ENCODE data around the gene AAK1. TPM values are rescaled to one million over a fixed set of nuclear protein-coding genes. Genes with fewer than 3 reads are reported as not detected.
"Not testable (repeated sequence)": the region's sequence is repeated elsewhere in the genome, so short reads cannot be mapped to it uniquely, and the experiment has no call there.

AAK1 gene
- total RNA-seq, 1 donor from 2014 or later: 20.8 TPM

DNA sequence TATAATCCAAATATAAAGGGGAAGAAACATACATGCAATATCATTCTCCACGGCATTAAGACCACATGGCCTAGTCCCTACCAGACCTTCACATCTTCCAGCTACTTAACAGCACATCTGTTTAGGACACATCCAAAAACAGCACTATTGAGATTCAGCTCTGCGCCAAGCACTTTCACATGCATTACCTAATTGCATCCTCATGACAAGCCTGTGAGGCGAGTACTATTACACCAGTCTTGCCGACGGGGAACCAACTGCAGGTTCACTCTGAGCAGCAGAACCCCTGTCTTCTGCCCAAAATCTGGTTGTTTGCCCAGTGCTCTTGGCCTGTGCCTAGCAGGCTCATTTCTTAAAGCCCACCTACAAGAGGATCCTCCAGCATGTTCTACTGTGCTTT lies 66.7 kb downstream of the AAK1 start:
- peaks cover 4% of the 10 kb centered on the region for H3F3A ChIP-seq (ENCODE audit: low read depth)
- no peaks in the 10 kb centered on the region for H3K27me3 ChIP-seq
- Mint-ChIP-seq H3K36me3 (peaks cover 4% of the 10 kb centered on the region), H3K27ac (no peak overlapping the region), H3K4me1 (peaks cover 30% of the 10 kb centered on the region), H3K27me3 (ENCODE audit: insufficient read depth, low read depth) (no peaks in the 10 kb centered on the region), H3K4me3 (no peak overlapping the region), H3K9me3 (no peaks in the 10 kb centered on the region)
- TF ChIP-seq, protein P1, sequence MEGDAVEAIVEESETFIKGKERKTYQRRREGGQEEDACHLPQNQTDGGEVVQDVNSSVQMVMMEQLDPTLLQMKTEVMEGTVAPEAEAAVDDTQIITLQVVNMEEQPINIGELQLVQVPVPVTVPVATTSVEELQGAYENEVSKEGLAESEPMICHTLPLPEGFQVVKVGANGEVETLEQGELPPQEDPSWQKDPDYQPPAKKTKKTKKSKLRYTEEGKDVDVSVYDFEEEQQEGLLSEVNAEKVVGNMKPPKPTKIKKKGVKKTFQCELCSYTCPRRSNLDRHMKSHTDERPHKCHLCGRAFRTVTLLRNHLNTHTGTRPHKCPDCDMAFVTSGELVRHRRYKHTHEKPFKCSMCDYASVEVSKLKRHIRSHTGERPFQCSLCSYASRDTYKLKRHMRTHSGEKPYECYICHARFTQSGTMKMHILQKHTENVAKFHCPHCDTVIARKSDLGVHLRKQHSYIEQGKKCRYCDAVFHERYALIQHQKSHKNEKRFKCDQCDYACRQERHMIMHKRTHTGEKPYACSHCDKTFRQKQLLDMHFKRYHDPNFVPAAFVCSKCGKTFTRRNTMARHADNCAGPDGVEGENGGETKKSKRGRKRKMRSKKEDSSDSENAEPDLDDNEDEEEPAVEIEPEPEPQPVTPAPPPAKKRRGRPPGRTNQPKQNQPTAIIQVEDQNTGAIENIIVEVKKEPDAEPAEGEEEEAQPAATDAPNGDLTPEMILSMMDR (IDR thresholded peaks at IDR 0.05): no peak
- H3K27ac ChIP-seq: no peak overlapping the region
- no peaks in the 10 kb centered on the region for H3K9me3 ChIP-seq (ENCODE audit: low read depth)
- DNase-seq (ENCODE audit: low spot score): no peak
- H2AFZ ChIP-seq (replicated peaks): no peak overlapping the region
- no peaks in the 10 kb centered on the region for H4K20me1 ChIP-seq (ENCODE audit: low read depth)
- H3K4me2 ChIP-seq: no peak overlapping the region
- H3K9ac ChIP-seq: no peak overlapping the region
- H3K4me3 ChIP-seq: no peak overlapping the region
- H3K4me1 ChIP-seq: peaks cover 21% of the 10 kb centered on the region
- no peaks in the 10 kb centered on the region for H3K36me3 ChIP-seq
- peaks cover 10% of the 10 kb centered on the region for H3K79me2 ChIP-seq (ENCODE audit: low read depth)

GRCh38 chr2:69575926-69576325 lies 67.6 kb downstream of the AAK1 start:
- Mint-ChIP-seq H3K9me3 (no peaks in the 10 kb centered on the region), H3K27me3 (ENCODE audit: insufficient read depth, low read depth) (no peaks in the 10 kb centered on the region)
- no peaks in the 10 kb centered on the region for H4K20me1 ChIP-seq (ENCODE audit: low read depth)

DNA sequence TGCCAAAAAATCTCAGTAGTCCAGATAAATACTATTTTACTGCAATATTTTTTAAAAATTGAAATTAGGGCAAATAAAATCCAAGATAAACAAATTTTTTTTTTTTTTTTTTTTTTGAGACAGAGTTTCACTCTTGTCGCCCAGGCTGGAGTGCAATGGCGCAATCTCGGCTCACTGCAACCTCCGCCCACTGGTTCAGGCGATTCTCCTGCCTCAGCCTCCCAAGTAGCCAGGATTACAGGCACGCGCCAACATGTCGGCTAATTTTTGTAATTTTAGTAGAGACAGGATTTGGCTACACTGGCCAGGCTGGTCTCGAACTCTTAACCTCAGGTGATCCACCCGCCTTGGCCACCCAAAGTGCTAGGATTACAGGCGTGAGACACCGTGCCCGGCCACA lies 68.2 kb downstream of the AAK1 start:
- H3K9me3 Mint-ChIP-seq; H3K27ac Mint-ChIP-seq; H3K27ac ChIP-seq; H3K36me3 ChIP-seq; DNase-seq (ENCODE audit: low spot score); H3K27me3 ChIP-seq; H4K20me1 ChIP-seq (ENCODE audit: low read depth); H3K4me3 ChIP-seq; H3K36me3 Mint-ChIP-seq; H3K9me3 ChIP-seq (ENCODE audit: low read depth); H3K4me2 ChIP-seq; H2AFZ ChIP-seq (replicated peaks); H3K9ac ChIP-seq; H3K27me3 Mint-ChIP-seq (ENCODE audit: insufficient read depth, low read depth); H3F3A ChIP-seq (ENCODE audit: low read depth); H3K4me3 Mint-ChIP-seq: not testable (repeated sequence)
- peaks cover 24% of the 10 kb centered on the region for H3K4me1 Mint-ChIP-seq
- peaks cover 10% of the 10 kb centered on the region for H3K79me2 ChIP-seq (ENCODE audit: low read depth)
- peaks cover 21% of the 10 kb centered on the region for H3K4me1 ChIP-seq

More at GRCh38 chr2:69575926-69576325, 67.6 kb downstream of the AAK1 start:
- H3K9ac ChIP-seq: no peak overlapping the region
- H3F3A ChIP-seq (ENCODE audit: low read depth): peaks cover 4% of the 10 kb centered on the region
- Mint-ChIP-seq H3K27ac (no peak overlapping the region), H3K36me3 (peaks cover 4% of the 10 kb centered on the region), H3K4me3 (no peak overlapping the region), H3K4me1 (peaks cover 27% of the 10 kb centered on the region)
- no peak for TF ChIP-seq EZH2phosphoT487 (IDR thresholded peaks at IDR 0.05)
- TF ChIP-seq, protein P1 (IDR thresholded peaks at IDR 0.05): no peak
- TF ChIP-seq EZH2 (IDR thresholded peaks at IDR 0.05): no peak
- no peak overlapping the region for H2AFZ ChIP-seq (replicated peaks)
- H3K27ac ChIP-seq: no peak overlapping the region
- DNase-seq (ENCODE audit: low spot score): no peak
- H3K4me1 ChIP-seq: peaks cover 21% of the 10 kb centered on the region
- H3K36me3 ChIP-seq: no peaks in the 10 kb centered on the region
- no peak overlapping the region for H3K4me2 ChIP-seq
- H3K4me3 ChIP-seq: no peak overlapping the region
- no peaks in the 10 kb centered on the region for H3K27me3 ChIP-seq
- no peaks in the 10 kb centered on the region for H3K9me3 ChIP-seq (ENCODE audit: low read depth)
- H3K79me2 ChIP-seq (ENCODE audit: low read depth): peaks cover 10% of the 10 kb centered on the region

GRCh38 chr2:69572641-69573040 lies 70.9 kb downstream of the AAK1 start:
- Histone ChIP-seq H3F3A (ENCODE audit: low read depth) (no peaks in the 10 kb centered on the region), H2AFZ (replicated peaks) (no peak overlapping the region), H3K9me3 (ENCODE audit: low read depth) (no peaks in the 10 kb centered on the region), H3K27me3 (no peaks in the 10 kb centered on the region), H3K36me3 (no peaks in the 10 kb centered on the region), H3K4me2 (no peak overlapping the region), H3K4me1 (peaks cover 17% of the 10 kb centered on the region), H3K9ac (no peak overlapping the region), H3K4me3 (no peak overlapping the region), H3K79me2 (ENCODE audit: low read depth) (peaks cover 10% of the 10 kb centered on the region), H3K27ac (no peak overlapping the region), H4K20me1 (ENCODE audit: low read depth) (no peaks in the 10 kb centered on the region)
- Mint-ChIP-seq H3K4me1 (peaks cover 16% of the 10 kb centered on the region), H3K9me3 (no peaks in the 10 kb centered on the region), H3K4me3 (no peak overlapping the region), H3K27me3 (ENCODE audit: insufficient read depth, low read depth) (peaks cover 2% of the 10 kb centered on the region), H3K27ac (no peak overlapping the region), H3K36me3 (peaks cover 4% of the 10 kb centered on the region)
- no peak for DNase-seq (ENCODE audit: low spot score)
- TF ChIP-seq EZH2phosphoT487 (IDR thresholded peaks at IDR 0.05) (no peak), EZH2 (IDR thresholded peaks at IDR 0.05) (no peak)
- TF ChIP-seq, protein P1 (IDR thresholded peaks at IDR 0.05): no peak

Measured in neural progenitor cell (in vitro differentiated cells).